MCF 10A (cell line): Measurements from ENCODE around the gene PAX2. TPM values are rescaled to one million over a fixed set of nuclear protein-coding genes. Genes with fewer than 3 reads are reported as not detected.

Experiments
- BruUV-seq: library from RNA; stranded (reverse); fragments of 400-500 nt; replicated peaks from 2 replicates; lab custom pipeline; 2021; lab: Mats Ljungman, UMichigan
- CTCF ChIA-PET: fragments of 300-600 bp; sonication (Branson Sonifier 250); formaldehyde crosslinking; extraction: SDS; loops from one replicate; lab custom pipeline; 2021; ENCODE audit warnings: antibody characterized with exemption, inconsistent platforms; lab: Yijun Ruan, JAX
- POLR2A ChIA-PET: fragments of 300-600, 350-650 bp; sonication (Branson Sonifier 250); formaldehyde crosslinking; extraction: SDS; loops from one replicate; lab custom pipeline; 2020; ENCODE audit warnings: antibody characterized with exemption, inconsistent platforms; lab: Yijun Ruan, JAX
- DNase-seq: peaks from one replicate; pipeline ENCODE4 v3.0.0-alpha.2; 2018; ENCODE audit not compliant: unreplicated experiment
- H3K27ac Mint-ChIP-seq: one replicate; pipeline ENCODE4 v1.8.0; 2022; ENCODE audit warnings: mild to moderate bottlenecking, low read depth, mixed read lengths; ENCODE audit not compliant: unreplicated experiment
- H3K27me3 Mint-ChIP-seq: one replicate; pipeline ENCODE4 v1.8.0; 2022; ENCODE audit warnings: mixed read lengths; ENCODE audit not compliant: insufficient read depth, unreplicated experiment
- H3K36me3 Mint-ChIP-seq: one replicate; pipeline ENCODE4 v1.8.0; 2022; ENCODE audit warnings: mild to moderate bottlenecking, moderate library complexity, mixed read lengths; ENCODE audit not compliant: insufficient read depth, unreplicated experiment
- H3K4me1 Mint-ChIP-seq: one replicate; pipeline ENCODE4 v1.8.0; 2022; ENCODE audit warnings: mixed read lengths; ENCODE audit not compliant: insufficient read depth, unreplicated experiment
- H3K4me3 Mint-ChIP-seq: one replicate; pipeline ENCODE4 v1.8.0; 2022; ENCODE audit warnings: mild to moderate bottlenecking, moderate library complexity, mixed read lengths; ENCODE audit not compliant: unreplicated experiment
- H3K9me3 Mint-ChIP-seq: one replicate; pipeline ENCODE4 v1.8.0; 2022; ENCODE audit warnings: mixed read lengths; ENCODE audit not compliant: unreplicated experiment
- CTCF ChIP-seq: fragments of 200-600 bp; IDR thresholded peaks from one replicate; pipeline ENCODE4 v1.8.0; 2022; ENCODE audit warnings: antibody characterized with exemption, mild to moderate bottlenecking; ENCODE audit not compliant: unreplicated experiment
- intact Hi-C: fragments of 100-400 bp; cut with micrococcal nuclease; formaldehyde crosslinking; loops from 2 replicates; pipeline ENCODE4 v1.14.1; 2022
- total RNA-seq: library from RNA; stranded (reverse); gene quantifications from 2 replicates; pipeline ENCODE4 v1.2.3, GENCODE V29; 2022

Gene PAX2
- total RNA-seq, 1 experiment from 2014 or later = not detected

- DNase-seq = no peak
- Mint-ChIP-seq H3K4me1 (peaks cover 13% of the 10 kb centered on the region), H3K9me3 (no peaks in the 10 kb centered on the region), H3K27me3 (peaks cover 59% of the 10 kb centered on the region), H3K27ac (no peak overlapping the region), H3K4me3 (no peak overlapping the region), H3K36me3 (no peaks in the 10 kb centered on the region)
- ChIA-PET CTCF (interaction anchor here (0.6 to 1.5 kb wide), 3 partner anchors 7 to 189 kb away, joined by 3 to 4 read pairs (median 3); no protein-coding TSS in a partner anchor), POLR2A (interaction anchor here (0.6 kb wide), 1 partner anchor 32 kb away, joined by 4 read pairs; no protein-coding TSS in a partner anchor)
- intact Hi-C loops = no loop called here
- no peak for TF ChIP-seq CTCF
- BruUV-seq = no TSS peak
Observed at GRCh38 chr10:100824886-100825285, 79.5 kb downstream of the PAX2 start.

- no peak for DNase-seq
- POLR2A ChIA-PET = no interaction called here
- Mint-ChIP-seq H3K27me3 (peaks cover 53% of the 10 kb centered on the region), H3K9me3 (no peaks in the 10 kb centered on the region), H3K27ac (no peak overlapping the region), H3K36me3 (no peaks in the 10 kb centered on the region), H3K4me3 (no peak overlapping the region), H3K4me1 (peaks cover 13% of the 10 kb centered on the region)
- intact Hi-C loops = no loop called here
- CTCF ChIA-PET = interaction anchor here (1.5 kb wide), 1 partner anchor 189 kb away, joined by 3 read pairs; no protein-coding TSS in a partner anchor
- no TSS peak for BruUV-seq
- no peak for TF ChIP-seq CTCF
Observed at GRCh38 chr10:100825325-100825875, 80.0 kb downstream of the PAX2 start.

- Mint-ChIP-seq H3K9me3 (no peaks in the 10 kb centered on the region), H3K36me3 (no peaks in the 10 kb centered on the region), H3K4me1 (peaks cover 13% of the 10 kb centered on the region), H3K27me3 (peaks cover 46% of the 10 kb centered on the region), H3K4me3 (no peak overlapping the region), H3K27ac (no peak overlapping the region)
- ChIA-PET POLR2A (interaction anchor here (0.6 kb wide), 1 partner anchor 46 kb away, joined by 3 read pairs; no protein-coding TSS in a partner anchor), CTCF (interaction anchor here (0.6 to 1.5 kb wide), 2 partner anchors 190 to 292 kb away, joined by 3 read pairs; no protein-coding TSS in a partner anchor)
- no peak for DNase-seq
- BruUV-seq = no TSS peak
- intact Hi-C loops = no loop called here
- no peak for TF ChIP-seq CTCF
Observed at GRCh38 chr10:100826031-100826651, 80.8 kb downstream of the PAX2 start.

GRCh38 chr10:100826661-100826982, 81.2 kb downstream of the PAX2 start:
- Mint-ChIP-seq H3K4me1 (peaks cover 13% of the 10 kb centered on the region), H3K4me3 (no peak overlapping the region), H3K27me3 (peaks cover 44% of the 10 kb centered on the region)

More at GRCh38 chr10:100826661-100826982, 81.2 kb downstream of the PAX2 start:
- DNase-seq = no peak
- Mint-ChIP-seq H3K27ac (no peak overlapping the region), H3K9me3 (no peaks in the 10 kb centered on the region), H3K36me3 (no peaks in the 10 kb centered on the region)
- ChIA-PET POLR2A (no interaction called here), CTCF (no interaction called here)
- intact Hi-C loops = no loop called here
- no TSS peak for BruUV-seq
- no peak for TF ChIP-seq CTCF
